Activated T-cell treated with anti-CD3 and anti-CD28 coated beads, Interleukin-2, amount 50 U/mL, for 4 hours (primary cell): ENCODE data around the gene NDUFS1. TPM values are rescaled to one million over a fixed set of nuclear protein-coding genes. Genes with fewer than 3 reads are reported as not detected.
"Not testable (repeated sequence)": the region's sequence is repeated elsewhere in the genome, so short reads cannot be mapped to it uniquely, and the experiment has no call there.

Experiments
- ATAC-seq, 2 donors: fragments of 200-7000 bp; cut with Tn5 transposase; one replicate each; pipeline ENCODE4 v1.10.0; 2021
- DNase-seq: peaks from one replicate; pipeline ENCODE4 v3.0.0-alpha.2; 2020
- H3K27me3 Mint-ChIP-seq: one replicate; pipeline ENCODE4 v1.8.0; 2021; ENCODE audit warnings: low read depth, mixed read lengths
- H3K36me3 Mint-ChIP-seq: one replicate; pipeline ENCODE4 v1.8.0; 2022; ENCODE audit warnings: mixed read lengths; ENCODE audit not compliant: insufficient read depth
- H3K4me1 Mint-ChIP-seq: one replicate; pipeline ENCODE4 v1.8.0; 2021; ENCODE audit warnings: low read depth, mixed read lengths
- H3K4me3 Mint-ChIP-seq: one replicate; pipeline ENCODE4 v1.8.0; 2021; ENCODE audit warnings: mild to moderate bottlenecking, moderate library complexity, mixed read lengths
- H3K9me3 Mint-ChIP-seq: one replicate; pipeline ENCODE4 v1.8.0; 2021; ENCODE audit warnings: mixed read lengths
- total RNA-seq, 3 donors: library from RNA; stranded (reverse); gene quantifications; one replicate each; pipeline ENCODE4 v1.2.1, GENCODE V29; 2021

The NDUFS1 gene
- total RNA-seq, 3 donors from 2014 or later = 70.4 to 74.1 (median 71.2) TPM

GRCh38 chr2:206079699-206080465 lies 79.4 kb downstream of the NDUFS1 start:
- Mint-ChIP-seq H3K4me1 (peaks cover 44% of the 10 kb centered on the region), H3K9me3 (no peaks in the 10 kb centered on the region), H3K27me3 (no peaks in the 10 kb centered on the region), H3K36me3 (peaks cover 3% of the 10 kb centered on the region), H3K4me3 (no peak overlapping the region)
- no peak for DNase-seq
- no peak for ATAC-seq

GRCh38 chr2:206077879-206078278 lies 81.4 kb downstream of the NDUFS1 start:
- H3K4me3 Mint-ChIP-seq, H3K27me3 Mint-ChIP-seq: not testable (repeated sequence)

GRCh38 chr2:206075113-206075512 lies 84.1 kb downstream of the NDUFS1 start:
- no peak for DNase-seq
- H3K27me3 Mint-ChIP-seq = no peaks in the 10 kb centered on the region
- peaks cover 40% of the 10 kb centered on the region for H3K4me1 Mint-ChIP-seq
- ATAC-seq = no peak
- H3K36me3 Mint-ChIP-seq = peaks cover 10% of the 10 kb centered on the region
- H3K9me3 Mint-ChIP-seq = no peaks in the 10 kb centered on the region
- H3K4me3 Mint-ChIP-seq = no peak overlapping the region

More at GRCh38 chr2:206077879-206078278, 81.4 kb downstream of the NDUFS1 start:
- ATAC-seq, H3K9me3 Mint-ChIP-seq, DNase-seq, H3K36me3 Mint-ChIP-seq: not testable (repeated sequence)
- H3K4me1 Mint-ChIP-seq = peaks cover 47% of the 10 kb centered on the region

GRCh38 chr2:206071807-206072206 lies 87.4 kb downstream of the NDUFS1 start:
- no peak overlapping the region for H3K4me3 Mint-ChIP-seq
- H3K9me3 Mint-ChIP-seq = no peaks in the 10 kb centered on the region
- H3K36me3 Mint-ChIP-seq = peaks cover 10% of the 10 kb centered on the region
- H3K4me1 Mint-ChIP-seq = peaks cover 37% of the 10 kb centered on the region
- DNase-seq = no peak
- ATAC-seq = no peak
- no peaks in the 10 kb centered on the region for H3K27me3 Mint-ChIP-seq

- Mint-ChIP-seq H3K36me3 (peaks cover 11% of the 10 kb centered on the region), H3K27me3 (no peaks in the 10 kb centered on the region), H3K4me1 (peaks cover 43% of the 10 kb centered on the region), H3K4me3 (no peak overlapping the region), H3K9me3 (no peaks in the 10 kb centered on the region)
- DNase-seq (no peak), ATAC-seq (no peak)
These were observed 89.8 kb downstream of the NDUFS1 start for GRCh38 chr2:206069417-206069816.

GRCh38 chr2:206068207-206068606 lies 91.0 kb downstream of the NDUFS1 start:
- no peak overlapping the region for H3K4me3 Mint-ChIP-seq
- H3K27me3 Mint-ChIP-seq = no peaks in the 10 kb centered on the region
- no peaks in the 10 kb centered on the region for H3K9me3 Mint-ChIP-seq
- ATAC-seq (no peak), DNase-seq (no peak)
- peaks cover 16% of the 10 kb centered on the region for H3K36me3 Mint-ChIP-seq
- peaks cover 39% of the 10 kb centered on the region for H3K4me1 Mint-ChIP-seq

Other genes with a start within 250 kb of the NDUFS1 start
- 10 to 100 TPM; 20.6 to 22.3 (median 21.4) TPM for gene INO80D, start 73.3 kb downstream of the NDUFS1 start, total RNA-seq
- gene EEF1B2, start 451 bp upstream of the NDUFS1 start, total RNA-seq = 1,000 to 10,000 TPM; 1,014 to 1,071 (median 1,068) TPM
- gene ZDBF2, start 115.2 kb upstream of the NDUFS1 start, total RNA-seq = 1 to 10 TPM; 5.2 to 6.5 (median 6.3) TPM